Breast epithelium (tissue), 4 donors: ENCODE data around the gene SCLY. TPM values are rescaled to one million over a fixed set of nuclear protein-coding genes. Genes with fewer than 3 reads are reported as not detected.

ENCODE experiments used
- DNase-seq, 2 donors: peaks; one replicate each; pipeline ENCODE4 v3.0.0-alpha.2; 2019; ENCODE audit warnings: low spot score in 2 of 2
- H3K27ac ChIP-seq, 2 donors: fragments of 200-600 bp; sonication (generic) in 1 of 2; one replicate each; pipeline ENCODE4 v1.5.1; 2016 to 2019; ENCODE audit warnings: mild to moderate bottlenecking in 1 of 2
- H3K27me3 ChIP-seq, 2 donors: fragments of 200-600 bp; sonication (generic) in 1 of 2; one replicate each; pipeline versions ENCODE4 v1.5.1 to v1.6.0; 2017 to 2019; ENCODE audit warnings: control low read depth in 1 of 2, mild to moderate bottlenecking in 1 of 2
- H3K36me3 ChIP-seq: fragments of 200-600 bp; one replicate; pipeline ENCODE4 v1.5.1; 2019
- H3K4me1 ChIP-seq, 2 donors: fragments of 200-600 bp; sonication (generic); one replicate each; pipeline ENCODE4 v1.5.1; 2016 to 2019; ENCODE audit warnings: control low read depth in 1 of 2
- H3K4me3 ChIP-seq, 3 donors: fragments of 200-600 bp; sonication (generic); 1 replicate in 2 of 3; 2 replicates in 1 of 3; pipeline ENCODE4 v1.5.1; 2016 to 2019; ENCODE audit warnings: mild to moderate bottlenecking in 3 of 3, moderate library complexity in 2 of 3
- H3K9me3 ChIP-seq, 2 donors: fragments of 200-600 bp; sonication (generic) in 1 of 2; one replicate each; pipeline ENCODE4 v1.5.1; 2016 to 2019; ENCODE audit warnings: control low read depth in 1 of 2
- POLR2A ChIP-seq: fragments of 450-650 bp; IDR thresholded peaks from one replicate; pipeline ENCODE4 v1.6.1; 2016; ENCODE audit warnings: antibody characterized with exemption, mild to moderate bottlenecking, moderate library complexity
- POLR2AphosphoS5 ChIP-seq, 3 donors: sonication (generic); formaldehyde crosslinking; IDR thresholded peaks; one replicate each; pipeline ENCODE4 v1.6.1; 2017; ENCODE audit warnings: antibody characterized with exemption in 3 of 3
- intact Hi-C: fragments of 100-400 bp; cut with DNase I; formaldehyde crosslinking; loops from one replicate; pipeline ENCODE4 v1.15.1; 2023; ENCODE audit warnings: low total_unique reads
- total RNA-seq, 3 donors: library from RNA; depleted of rRNA; stranded (reverse); fragments of >200 nt; gene quantifications; one replicate each; pipeline ENCODE4 v1.1.0, GENCODE V29; 2016
- TF ChIP-seq, protein P1 (sequence below), 3 donors: fragments of 450-650 bp; IDR thresholded peaks; one replicate each; pipeline ENCODE4 v1.5.1; 2016 to 2017; ENCODE audit warnings: antibody characterized with exemption in 3 of 3, mild to moderate bottlenecking in 3 of 3, moderate library complexity in 3 of 3

SCLY gene
- total RNA-seq, 3 donors from 2014 or later = 11.2 to 16.7 (median 12.1) TPM

GRCh38 chr2:238128534-238129001, 67.8 kb downstream of the SCLY start:
- TF ChIP-seq, protein P1, sequence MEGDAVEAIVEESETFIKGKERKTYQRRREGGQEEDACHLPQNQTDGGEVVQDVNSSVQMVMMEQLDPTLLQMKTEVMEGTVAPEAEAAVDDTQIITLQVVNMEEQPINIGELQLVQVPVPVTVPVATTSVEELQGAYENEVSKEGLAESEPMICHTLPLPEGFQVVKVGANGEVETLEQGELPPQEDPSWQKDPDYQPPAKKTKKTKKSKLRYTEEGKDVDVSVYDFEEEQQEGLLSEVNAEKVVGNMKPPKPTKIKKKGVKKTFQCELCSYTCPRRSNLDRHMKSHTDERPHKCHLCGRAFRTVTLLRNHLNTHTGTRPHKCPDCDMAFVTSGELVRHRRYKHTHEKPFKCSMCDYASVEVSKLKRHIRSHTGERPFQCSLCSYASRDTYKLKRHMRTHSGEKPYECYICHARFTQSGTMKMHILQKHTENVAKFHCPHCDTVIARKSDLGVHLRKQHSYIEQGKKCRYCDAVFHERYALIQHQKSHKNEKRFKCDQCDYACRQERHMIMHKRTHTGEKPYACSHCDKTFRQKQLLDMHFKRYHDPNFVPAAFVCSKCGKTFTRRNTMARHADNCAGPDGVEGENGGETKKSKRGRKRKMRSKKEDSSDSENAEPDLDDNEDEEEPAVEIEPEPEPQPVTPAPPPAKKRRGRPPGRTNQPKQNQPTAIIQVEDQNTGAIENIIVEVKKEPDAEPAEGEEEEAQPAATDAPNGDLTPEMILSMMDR (IDR thresholded peaks at IDR 0.05) = no peak
- H3K27me3 ChIP-seq = peaks cover 0 to 4% of the 10 kb centered on the region in 2 donors
- H3K9me3 ChIP-seq = no peaks in the 10 kb centered on the region
- no peak for DNase-seq
- no peaks in the 10 kb centered on the region for H3K36me3 ChIP-seq
- no peak overlapping the region for H3K27ac ChIP-seq
- intact Hi-C loops = no loop called here
- H3K4me3 ChIP-seq = peak overlapping the region in 2 of 3 donors; percentile 6 to 40
- H3K4me1 ChIP-seq = no peaks in the 10 kb centered on the region

DNA sequence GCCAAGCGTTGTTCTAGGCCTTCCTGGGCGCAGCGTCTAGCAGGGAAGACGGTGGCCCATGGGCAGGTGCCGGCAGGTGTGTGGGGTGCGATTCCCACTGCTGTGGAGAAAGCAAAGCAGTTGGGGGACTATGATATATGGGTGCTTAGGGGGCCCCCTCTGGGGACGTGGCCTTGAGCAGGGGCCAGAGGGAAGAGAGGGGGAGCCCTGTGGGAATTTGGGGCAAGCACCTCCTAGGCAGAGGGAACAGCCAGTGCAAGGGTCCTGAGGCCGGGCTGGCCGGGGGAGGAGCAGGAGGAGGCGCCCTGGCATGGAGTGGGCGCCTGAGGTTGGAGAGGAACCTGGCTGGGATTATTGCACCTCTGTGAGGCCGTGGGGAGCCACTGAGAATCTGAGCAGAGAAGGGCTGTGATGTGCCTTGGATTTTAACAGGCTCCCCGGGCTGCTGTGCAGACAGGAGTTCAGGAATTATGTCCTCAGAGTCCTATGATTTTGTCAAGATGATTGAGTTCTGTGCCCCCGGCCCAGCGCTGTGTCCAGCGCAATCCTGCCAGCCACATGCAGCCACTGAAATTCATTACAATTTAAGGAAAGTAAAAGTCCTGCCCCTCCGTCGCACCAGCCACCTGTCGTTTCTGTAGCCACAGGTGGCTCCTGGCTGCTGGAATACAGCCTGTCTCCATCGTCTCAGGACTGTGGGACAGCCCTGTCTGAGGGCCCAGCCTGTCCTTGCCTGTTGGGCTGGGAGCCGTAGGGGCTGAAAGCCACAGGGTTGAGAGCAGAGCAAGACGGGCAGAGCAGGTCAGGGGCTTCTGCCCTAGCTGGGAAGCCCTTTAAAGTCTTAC, 68.6 kb downstream of the SCLY start:
- Histone ChIP-seq H3K4me1 (no peaks in the 10 kb centered on the region), H3K36me3 (no peaks in the 10 kb centered on the region), H3K27me3 (peaks cover 0 to 4% of the 10 kb centered on the region in 2 donors), H3K9me3 (no peaks in the 10 kb centered on the region), H3K4me3 (no peak overlapping the region), H3K27ac (no peak overlapping the region)
- DNase-seq = no peak
- intact Hi-C loops = no loop called here
- TF ChIP-seq, protein P1 (IDR thresholded peaks at IDR 0.05) = no peak
- no peak for TF ChIP-seq POLR2AphosphoS5 (IDR thresholded peaks at IDR 0.05)
- TF ChIP-seq POLR2A = no peak

DNA sequence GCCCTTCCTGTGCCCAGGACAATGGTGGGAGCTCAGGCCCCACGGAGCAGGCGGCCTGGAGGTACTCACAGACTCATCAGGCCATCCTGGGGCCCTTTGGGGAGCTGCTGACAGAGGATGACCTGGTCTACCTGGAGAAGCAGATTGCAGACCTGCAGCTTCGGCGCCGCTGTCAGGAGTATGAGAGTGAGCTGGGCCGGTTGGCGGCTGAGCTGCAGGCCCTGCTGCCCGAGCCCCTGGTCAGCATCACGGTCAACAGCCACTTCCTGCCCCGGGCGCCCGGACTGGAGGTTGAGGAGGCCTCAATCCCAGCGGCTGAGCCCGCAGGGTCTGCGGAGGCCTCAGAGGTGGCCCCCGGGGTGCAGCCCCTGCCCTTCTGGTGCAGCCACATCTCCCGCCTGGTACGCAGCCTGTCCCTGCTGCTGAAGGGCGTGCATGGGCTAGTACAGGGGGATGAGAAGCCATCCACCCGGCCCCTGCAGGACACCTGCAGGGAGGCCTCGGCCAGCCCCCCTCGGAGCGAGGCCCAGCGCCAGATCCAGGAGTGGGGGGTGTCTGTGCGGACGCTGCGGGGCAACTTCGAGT, 69.4 kb downstream of the SCLY start:
- Histone ChIP-seq H3K4me3 (no peak overlapping the region), H3K4me1 (no peaks in the 10 kb centered on the region), H3K27ac (no peak overlapping the region), H3K9me3 (no peaks in the 10 kb centered on the region), H3K27me3 (peaks cover 0 to 4% of the 10 kb centered on the region in 2 donors), H3K36me3 (no peaks in the 10 kb centered on the region)
- no peak for DNase-seq
- TF ChIP-seq POLR2AphosphoS5 (IDR thresholded peaks at IDR 0.05) (no peak), POLR2A (no peak)
- TF ChIP-seq, protein P1 (IDR thresholded peaks at IDR 0.05) = no peak
- intact Hi-C loops = no loop called here

GRCh38 chr2:238130696-238131628, 70.2 kb downstream of the SCLY start:
- no peak for DNase-seq
- intact Hi-C loops = no loop called here
- peaks cover 0 to 4% of the 10 kb centered on the region in 2 donors for H3K27me3 ChIP-seq
- H3K9me3 ChIP-seq = no peaks in the 10 kb centered on the region
- no peak overlapping the region for H3K4me3 ChIP-seq
- no peak overlapping the region for H3K27ac ChIP-seq
- no peaks in the 10 kb centered on the region for H3K4me1 ChIP-seq
- H3K36me3 ChIP-seq = no peaks in the 10 kb centered on the region
- TF ChIP-seq POLR2AphosphoS5 (IDR thresholded peaks at IDR 0.05) (no peak), POLR2A (no peak)
- TF ChIP-seq, protein P1 (IDR thresholded peaks at IDR 0.05) = no peak
